T-helper 2 cell (primary cell): ENCODE data around the gene IGSF9B.

Experiments used
- DNase-seq, 5 experiments: peaks; one replicate each; pipeline versions ENCODE4 v3.0.0 to v3.0.0-alpha.2; 2012 to 2022

Gene IGSF9B

GRCh38 chr11:133935551-133935910 is 21.2 kb downstream of the IGSF9B start:
- no peak for DNase-seq

GRCh38 chr11:133934599-133935550 is 21.9 kb downstream of the IGSF9B start:
- peak in 1 of 5 experiments; percentile 30 for DNase-seq

- no peak for DNase-seq
These were observed 22.7 kb downstream of the IGSF9B start for GRCh38 chr11:133934096-133934495.

DNA sequence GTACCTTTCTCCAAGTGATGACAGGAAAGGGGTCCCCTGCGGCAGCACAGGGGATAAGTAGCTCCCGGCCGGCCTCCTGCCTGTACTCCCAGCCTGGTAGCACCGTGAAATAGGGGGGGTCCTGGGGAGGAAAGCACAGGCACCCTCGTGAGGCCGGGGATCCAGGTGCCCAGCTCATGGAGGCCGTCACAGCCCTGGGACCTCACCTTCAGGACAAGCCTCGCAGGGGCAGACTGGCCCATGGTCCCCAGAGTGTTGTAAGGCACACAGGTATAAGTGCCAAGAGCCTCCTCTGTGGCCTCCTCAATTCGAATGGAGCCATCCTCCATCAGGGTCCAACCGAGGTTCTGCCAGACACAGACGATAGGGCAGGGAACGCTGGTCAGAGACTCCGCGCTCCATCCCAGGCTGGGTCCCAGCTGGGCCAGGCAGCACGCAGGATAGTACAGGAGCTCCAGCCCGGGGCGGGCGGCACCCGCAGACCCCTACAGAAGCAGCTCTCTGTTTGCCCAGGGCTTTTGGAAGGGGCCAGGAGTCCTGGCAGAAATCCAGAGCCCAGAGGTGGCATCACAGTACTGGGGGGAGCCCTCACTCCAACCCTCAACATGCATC is 25.2 kb downstream of the IGSF9B start:
- DNase-seq, result no peak

DNA sequence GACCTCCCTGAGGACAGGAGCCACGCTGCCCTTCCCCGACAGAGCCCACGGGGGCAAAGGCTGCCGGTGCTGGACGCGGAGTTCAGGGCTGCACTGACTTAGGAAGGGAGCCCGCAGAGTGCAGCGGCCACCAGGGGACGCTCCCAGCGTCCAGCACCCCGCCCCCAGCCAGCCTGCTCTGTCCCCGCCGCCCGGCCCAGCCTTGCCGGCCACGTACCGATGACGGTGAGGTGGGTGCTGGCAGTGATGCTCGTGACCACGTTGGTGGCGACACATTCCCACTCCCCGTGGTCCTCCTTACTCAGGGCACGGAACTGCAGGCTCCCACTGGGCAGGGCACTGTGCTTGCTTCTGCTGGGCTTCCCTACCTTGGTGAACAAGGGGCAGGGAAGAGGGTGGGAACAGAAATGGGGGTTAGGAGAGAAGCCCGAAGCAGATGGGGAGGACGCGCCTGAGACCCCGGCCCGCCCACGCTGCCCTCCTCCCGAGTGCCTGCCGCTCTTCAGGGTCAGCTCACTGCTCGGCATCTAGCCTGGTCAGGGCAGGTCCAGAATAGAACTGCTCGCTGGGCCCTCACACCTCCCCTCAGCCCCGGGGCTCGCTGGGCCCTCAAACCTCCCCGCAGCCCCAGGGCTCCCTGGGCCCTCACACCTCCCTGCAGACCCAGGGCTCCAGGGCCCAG is 25.9 kb downstream of the IGSF9B start:
- no peak for DNase-seq

DNA sequence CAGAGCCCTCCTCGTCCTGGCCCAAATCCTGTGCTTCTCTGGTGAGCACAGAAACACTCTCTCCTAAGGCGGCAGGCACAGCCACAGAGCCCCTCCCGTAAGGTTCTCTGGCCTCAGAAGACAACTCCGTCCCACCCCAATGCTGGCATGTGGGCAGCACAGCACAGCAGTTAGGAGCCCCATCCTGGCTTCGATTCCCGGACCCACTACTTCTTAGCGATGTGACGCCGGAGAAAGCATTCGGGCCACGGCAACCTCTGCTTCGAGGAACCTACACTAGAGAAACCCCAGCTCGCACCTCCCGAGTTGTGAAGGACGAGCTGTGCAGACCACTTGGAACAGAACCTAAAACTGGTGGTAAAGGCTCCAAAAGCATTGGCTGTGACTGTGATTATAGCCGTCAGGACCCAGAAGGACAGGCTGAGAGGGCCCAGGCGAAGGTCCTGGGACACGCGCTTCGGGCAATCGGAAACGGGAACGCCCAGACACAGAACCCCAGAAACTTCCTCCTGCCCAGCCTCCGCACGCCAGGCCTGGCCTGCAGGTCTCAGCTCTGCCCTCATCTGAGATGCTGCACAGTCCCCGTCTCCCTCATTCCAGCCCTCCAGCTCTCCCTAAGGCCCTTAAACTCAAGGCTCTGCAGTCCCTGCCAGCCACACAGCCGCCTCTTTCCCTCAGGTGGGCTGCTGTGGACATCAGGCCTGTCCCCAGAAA is 26.6 kb downstream of the IGSF9B start:
- DNase-seq, result no peak

DNA sequence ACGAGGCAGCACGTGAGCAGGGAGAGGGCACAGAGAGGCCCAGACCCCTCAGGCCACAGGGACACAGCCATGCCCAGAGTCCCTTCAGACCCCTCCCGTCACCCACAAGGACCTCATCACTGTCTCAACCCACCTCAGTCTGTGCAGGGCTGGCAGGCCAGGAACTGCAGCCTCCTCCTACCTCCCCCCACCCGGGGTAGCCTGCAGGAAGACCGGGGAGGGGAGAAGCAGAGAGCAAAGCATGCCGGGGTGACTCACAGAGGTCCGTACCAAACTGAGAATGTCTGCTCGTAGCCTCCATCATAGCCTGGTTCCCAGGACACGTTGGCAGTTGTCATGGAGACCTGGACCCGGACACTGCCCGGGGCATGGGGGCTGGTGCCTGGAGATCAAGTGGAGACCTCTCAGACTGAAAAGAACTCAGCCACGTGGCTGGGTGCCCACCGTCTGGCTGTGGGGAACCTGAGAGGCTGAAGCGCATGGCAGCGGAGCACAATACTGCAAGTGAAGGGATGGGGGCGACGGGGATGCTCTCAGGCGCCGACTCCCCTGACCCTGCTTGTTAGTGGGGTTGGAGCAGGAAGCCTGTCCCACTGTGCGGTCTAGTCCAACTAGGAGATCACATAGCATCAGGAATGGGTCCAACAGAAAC is 27.2 kb downstream of the IGSF9B start:
- DNase-seq, result peak in 1 of 5 experiments; percentile 22

DNA sequence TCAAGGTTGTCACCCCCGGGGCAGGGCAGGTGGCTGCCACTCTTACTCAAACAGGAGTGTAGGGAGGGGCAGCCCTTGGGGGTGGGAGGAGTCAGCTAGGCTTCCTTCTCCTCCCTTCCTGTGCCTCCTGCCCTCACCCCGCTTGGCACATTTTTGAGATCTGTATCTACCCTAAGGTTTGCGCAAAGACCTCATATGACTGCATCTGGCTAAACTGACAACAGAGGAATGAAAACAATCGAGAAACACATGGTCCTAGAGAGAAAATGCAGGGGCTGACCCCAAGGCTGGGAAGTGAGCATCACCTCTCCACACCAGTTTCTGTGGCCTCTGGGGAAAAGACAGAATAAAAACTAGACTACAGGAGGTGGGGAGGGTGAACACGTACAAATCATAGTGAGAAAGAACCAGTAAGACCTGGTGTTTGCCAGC is 28.1 kb downstream of the IGSF9B start:
- peak in 4 of 5 experiments; percentile 56 to 94 (median 60) for DNase-seq

GRCh38 chr11:133927690-133928627 is 28.8 kb downstream of the IGSF9B start:
- DNase-seq, result peak; percentile 32 to 77 (median 62)

- DNase-seq, result no peak
These were observed 30.1 kb downstream of the IGSF9B start for GRCh38 chr11:133926466-133927246.

- DNase-seq, result no peak
These were observed 31.0 kb downstream of the IGSF9B start for GRCh38 chr11:133925756-133926155.

DNA sequence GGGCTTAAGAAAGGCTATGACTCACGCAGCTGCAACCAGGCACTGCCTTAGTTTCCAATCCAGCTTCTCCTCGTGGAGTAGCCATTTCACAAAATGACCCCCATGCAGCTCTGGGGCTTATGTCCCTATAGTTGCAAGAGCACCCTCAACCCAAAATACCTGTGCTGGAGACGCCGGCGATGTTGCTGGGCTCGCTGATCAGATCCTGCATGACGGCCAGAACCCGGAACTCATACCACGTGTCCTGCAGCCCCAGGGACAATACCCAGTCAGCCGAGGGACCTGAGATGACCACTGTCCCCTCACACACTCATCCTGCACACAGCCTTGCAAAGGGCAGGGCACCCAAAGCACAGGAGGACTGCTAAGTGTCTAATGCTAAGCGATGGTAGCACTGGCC is 32.1 kb downstream of the IGSF9B start:
- no peak for DNase-seq

DNA sequence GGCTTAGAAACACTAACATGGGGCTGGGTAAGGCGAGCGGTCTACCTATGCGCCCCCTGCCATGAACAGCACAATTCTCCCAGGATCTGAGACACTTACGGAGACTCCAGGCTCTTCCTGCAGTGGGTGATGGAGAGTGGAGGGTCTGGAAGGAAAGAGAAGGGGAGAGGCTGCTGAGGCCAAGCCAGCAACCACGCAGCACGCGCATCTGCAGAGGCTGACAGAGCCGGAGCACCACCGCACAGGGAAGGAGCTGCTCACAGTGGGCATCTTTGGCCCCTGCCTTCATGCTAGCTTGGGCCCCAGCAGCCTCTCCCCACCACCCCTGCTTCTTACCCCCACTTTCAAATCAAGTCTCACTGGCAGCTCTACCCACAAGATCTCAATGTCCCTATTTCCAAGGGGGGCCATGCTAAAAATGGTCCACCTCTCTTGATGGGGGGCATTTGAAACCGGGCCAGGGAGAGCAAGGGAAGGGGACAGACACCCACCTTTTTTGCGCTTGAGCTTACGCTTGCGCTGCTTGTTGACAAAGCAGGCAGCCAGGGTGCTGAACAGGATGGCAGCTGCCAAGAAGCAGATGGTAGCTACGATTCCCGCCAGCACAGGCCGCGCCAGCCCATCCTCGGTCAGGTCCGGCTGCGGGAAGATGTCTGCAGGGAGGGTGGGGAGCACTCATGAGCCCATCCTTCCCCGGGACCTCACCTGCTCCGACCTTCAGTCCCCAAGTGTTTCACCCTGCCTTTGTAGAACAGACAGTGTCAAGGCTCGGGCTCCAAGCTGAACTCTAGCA is 34.5 kb downstream of the IGSF9B start:
- DNase-seq, result no peak

GRCh38 chr11:133921513-133921912 is 35.3 kb downstream of the IGSF9B start:
- no peak for DNase-seq

GRCh38 chr11:133921026-133921425 is 35.7 kb downstream of the IGSF9B start:
- DNase-seq, result no peak

DNA sequence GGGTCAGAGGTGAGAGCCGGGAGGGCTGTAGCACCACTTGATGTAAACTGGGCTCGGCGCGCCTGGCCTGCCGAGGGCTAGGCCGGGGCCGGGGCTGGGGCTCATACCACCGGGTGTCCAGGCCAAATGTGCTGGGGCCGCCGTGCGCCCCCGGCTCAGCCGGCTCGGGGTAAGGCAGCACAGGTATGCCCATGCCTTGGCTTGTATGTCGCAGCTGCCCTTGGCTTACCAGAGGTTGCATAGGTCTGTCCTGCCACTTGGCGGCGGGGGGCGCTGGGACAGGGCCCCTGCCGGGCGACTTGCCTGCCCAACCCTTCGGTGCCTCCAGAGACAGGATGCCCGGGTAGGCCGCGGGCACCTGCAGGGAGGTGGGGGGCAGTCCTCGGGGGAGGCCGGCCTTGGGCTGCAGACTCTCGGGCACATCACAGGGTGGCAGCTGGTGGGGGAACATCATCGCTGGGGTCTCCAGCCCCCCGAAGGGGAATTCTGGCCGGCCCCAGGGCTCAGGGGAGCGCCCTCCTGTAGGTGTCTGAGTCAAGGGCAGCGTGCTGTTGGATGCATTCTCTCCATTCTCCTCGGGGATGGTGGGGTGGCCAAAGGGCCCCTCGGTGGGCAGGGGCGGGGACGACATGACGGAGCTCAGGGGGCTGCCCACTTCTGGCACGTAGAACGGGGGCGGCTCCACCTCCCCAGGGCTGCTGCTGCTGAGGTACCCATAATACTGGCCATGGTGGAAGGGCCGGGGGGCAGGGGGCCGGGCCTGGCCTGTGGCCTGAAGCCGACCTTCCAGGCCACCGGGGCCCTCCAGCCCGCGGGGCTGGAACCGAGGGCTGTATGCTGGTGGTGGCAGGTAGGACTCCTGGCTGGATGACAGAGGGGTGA is 36.4 kb downstream of the IGSF9B start:
- no peak for DNase-seq

DNA sequence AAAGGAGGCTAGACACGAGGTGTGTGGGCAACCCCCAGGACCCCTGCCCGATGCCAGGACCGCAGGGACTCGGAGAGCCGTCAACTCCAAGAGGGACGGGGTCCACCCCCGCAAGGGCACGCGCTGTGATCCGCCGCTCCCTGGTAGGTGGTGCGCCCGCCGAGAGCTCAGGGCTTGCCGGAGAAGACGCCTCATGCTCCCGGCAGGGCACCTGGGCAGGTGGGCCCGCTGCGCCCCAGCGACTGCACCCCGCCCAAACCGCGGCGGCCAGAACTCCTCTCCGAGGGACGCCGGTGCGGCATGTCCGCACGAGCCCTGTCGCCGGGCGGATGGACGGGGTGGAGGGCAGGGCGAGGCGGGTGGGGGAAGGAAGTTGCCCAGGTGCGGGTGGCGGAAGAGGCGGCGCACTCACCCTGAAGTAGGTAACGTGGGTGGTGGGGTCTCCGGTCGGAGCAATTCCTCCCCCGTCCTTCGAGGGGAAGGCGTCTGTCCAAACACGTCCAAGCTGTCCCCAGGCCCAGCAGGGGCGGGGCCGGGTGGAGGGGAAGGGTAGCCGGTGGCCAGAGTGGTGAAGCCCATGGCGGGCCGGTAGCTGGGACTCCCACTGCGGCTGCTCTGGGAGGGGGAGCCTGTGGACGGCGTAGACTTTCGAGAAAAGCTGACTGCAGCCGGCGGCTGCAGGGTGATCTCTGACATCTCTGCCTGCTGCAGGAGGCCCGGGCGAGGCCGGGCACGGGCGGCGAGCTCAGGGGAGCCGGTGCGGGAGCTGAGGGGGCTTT is 37.2 kb downstream of the IGSF9B start:
- DNase-seq, result no peak
